GM19023 (cell line): Measurements from ENCODE around the gene ATG2A.

Experiments
- ATAC-seq: cut with Tn5 transposase; IDR thresholded peaks from one replicate; pipeline ENCODE4 v1.9.1; 2021; ENCODE audit warnings: mild to moderate bottlenecking, moderate library complexity; ENCODE audit not compliant: unreplicated experiment

Gene ATG2A

GRCh38 chr11:64905516-64906313 is 11.3 kb downstream of the ATG2A start:
- no peak for ATAC-seq

- ATAC-seq: no peak
Observed at GRCh38 chr11:64903291-64903833, 13.6 kb downstream of the ATG2A start.

GRCh38 chr11:64902102-64902900 is 14.7 kb downstream of the ATG2A start:
- no peak for ATAC-seq

GRCh38 chr11:64900774-64901173 is 16.2 kb downstream of the ATG2A start:
- ATAC-seq: no peak

GRCh38 chr11:64900263-64900678 is 16.7 kb downstream of the ATG2A start:
- ATAC-seq: no peak

GRCh38 chr11:64898541-64898940 is 18.5 kb downstream of the ATG2A start:
- ATAC-seq: no peak

- ATAC-seq: no peak
Observed at GRCh38 chr11:64898076-64898445, 18.9 kb downstream of the ATG2A start.

- no peak for ATAC-seq
Observed at GRCh38 chr11:64897381-64898075, 19.5 kb downstream of the ATG2A start.

GRCh38 chr11:64896448-64897022 is 20.5 kb downstream of the ATG2A start:
- ATAC-seq: no peak

GRCh38 chr11:64894812-64895452 is 22.1 kb downstream of the ATG2A start:
- ATAC-seq: no peak

GRCh38 chr11:64894070-64894811 is 22.8 kb downstream of the ATG2A start:
- peak; percentile 74 for ATAC-seq

- no peak for ATAC-seq
Observed at GRCh38 chr11:64893194-64894069, 23.6 kb downstream of the ATG2A start.

- ATAC-seq: no peak
Observed at GRCh38 chr11:64892838-64893193, 24.2 kb downstream of the ATG2A start.

- no peak for ATAC-seq
Observed at GRCh38 chr11:64892411-64892831, 24.6 kb downstream of the ATG2A start.

GRCh38 chr11:64891880-64892279 is 25.1 kb downstream of the ATG2A start:
- ATAC-seq: no peak

GRCh38 chr11:64891215-64891848 is 25.7 kb downstream of the ATG2A start:
- ATAC-seq: no peak

GRCh38 chr11:64890522-64890939 is 26.5 kb downstream of the ATG2A start:
- ATAC-seq: no peak
